HG02943 (cell line): ENCODE data around the gene HADHA.

ENCODE experiments used
- ATAC-seq: cut with Tn5 transposase; IDR thresholded peaks from one replicate; pipeline ENCODE4 v1.9.1; 2021; ENCODE audit warnings: mild to moderate bottlenecking, low read depth, moderate library complexity; ENCODE audit not compliant: unreplicated experiment

The HADHA gene

DNA sequence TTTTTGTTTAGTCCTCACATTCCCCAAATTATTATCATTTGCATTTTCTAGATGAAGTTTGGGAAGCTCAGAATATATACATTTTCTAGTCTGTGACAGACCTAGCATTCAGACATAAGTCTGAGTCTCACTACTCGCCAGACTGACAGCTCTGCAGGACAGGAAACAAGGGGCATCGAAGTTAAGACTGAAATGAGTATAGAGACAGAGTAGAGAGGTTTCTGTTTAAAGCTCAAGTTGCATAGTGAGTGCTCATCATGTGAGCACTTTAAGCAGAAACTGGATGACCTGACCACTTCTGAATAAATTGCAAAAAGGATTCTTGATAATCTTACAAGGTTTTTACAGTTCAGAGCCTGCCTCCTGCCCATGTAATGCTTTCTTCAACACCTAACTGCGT is 1.4 kb upstream of the HADHA start:
- ATAC-seq, result peak; percentile 55

DNA sequence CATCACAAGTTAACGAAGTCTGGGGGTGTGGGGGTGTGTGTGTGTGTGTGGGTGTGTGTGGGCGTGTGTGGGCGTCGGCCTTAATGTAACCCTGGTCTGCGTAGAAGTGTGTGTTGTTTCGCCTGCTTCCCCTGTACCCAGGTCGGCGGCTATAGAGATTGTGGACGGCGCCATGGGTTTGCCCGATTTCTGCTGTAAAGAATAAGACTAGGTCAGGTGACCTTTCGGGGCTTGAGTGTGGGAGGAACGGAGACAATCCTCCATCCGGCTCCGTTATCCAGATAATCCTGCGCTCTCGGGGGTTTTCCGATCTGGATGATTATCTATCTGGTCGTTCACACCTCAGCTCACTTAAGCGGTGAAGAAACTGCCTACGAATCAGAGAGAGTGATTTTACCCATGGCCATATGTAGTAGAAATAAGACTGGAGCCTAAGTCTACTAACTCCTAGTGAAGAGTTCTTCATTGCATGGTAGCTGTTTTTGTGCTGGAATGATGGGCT is 850 bp upstream of the HADHA start:
- no peak for ATAC-seq

DNA sequence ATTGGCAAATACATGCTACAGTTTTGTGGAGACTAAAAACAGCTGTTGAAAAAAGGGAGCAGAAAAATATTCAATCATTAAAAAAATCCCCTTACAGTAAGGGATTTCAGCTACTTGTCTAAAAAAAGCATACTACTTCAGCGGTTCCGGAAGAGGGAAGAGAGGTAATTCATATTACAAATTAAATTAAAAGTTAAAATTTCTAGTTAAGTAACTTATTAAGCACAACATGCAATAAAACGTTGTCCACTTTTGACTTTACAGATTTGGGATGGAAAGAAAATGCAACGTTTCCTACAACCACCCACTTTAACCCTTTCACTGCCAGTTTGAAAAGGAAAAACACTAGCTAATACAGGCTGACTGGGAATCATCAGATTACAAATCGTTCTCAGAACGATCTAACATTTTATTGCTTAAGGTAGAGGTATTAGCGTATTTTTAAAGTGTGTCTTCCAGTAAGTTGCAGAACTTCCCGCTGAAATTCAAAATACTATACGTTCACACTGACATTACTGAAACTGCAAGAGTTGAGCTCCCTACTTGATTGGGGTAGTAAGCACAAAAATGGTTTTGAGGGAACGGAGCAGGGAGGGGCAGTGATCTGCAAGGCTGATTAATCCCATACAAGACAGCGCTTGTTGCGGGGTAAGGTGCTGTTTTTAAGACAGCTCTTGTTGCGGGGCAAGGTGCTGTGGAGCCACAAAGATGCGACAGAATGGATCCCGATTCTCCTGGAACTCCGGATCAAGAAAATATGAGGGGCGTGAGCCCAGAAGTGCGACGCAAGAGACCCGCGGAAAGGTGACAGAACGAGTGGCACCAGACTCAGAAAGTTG is 743 bp downstream of the HADHA start:
- ATAC-seq, result peak; percentile 3

DNA sequence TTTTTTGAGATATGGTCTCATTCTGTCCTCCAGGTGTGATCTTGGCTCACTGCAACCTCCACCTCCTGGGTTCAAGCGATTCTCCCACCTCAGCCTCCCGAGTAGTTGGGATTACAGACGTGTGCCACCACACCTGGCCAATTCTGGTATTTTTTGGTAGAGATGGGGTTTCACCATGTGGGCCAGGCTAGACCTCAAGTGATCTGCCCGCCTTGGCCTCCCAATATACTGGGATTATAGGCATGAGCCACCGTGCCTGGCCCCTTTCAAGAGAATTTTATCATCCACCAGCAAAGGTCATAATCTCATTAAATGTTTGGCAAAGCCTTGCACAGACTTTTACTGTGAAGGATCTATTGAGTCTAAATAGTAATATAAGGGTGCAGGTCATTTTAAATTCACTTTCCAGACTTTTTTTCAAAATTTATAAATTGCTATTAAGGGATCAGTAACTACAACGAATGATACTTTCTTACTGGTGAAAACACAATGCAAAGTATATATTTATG is 2.5 kb downstream of the HADHA start:
- no peak for ATAC-seq

DNA sequence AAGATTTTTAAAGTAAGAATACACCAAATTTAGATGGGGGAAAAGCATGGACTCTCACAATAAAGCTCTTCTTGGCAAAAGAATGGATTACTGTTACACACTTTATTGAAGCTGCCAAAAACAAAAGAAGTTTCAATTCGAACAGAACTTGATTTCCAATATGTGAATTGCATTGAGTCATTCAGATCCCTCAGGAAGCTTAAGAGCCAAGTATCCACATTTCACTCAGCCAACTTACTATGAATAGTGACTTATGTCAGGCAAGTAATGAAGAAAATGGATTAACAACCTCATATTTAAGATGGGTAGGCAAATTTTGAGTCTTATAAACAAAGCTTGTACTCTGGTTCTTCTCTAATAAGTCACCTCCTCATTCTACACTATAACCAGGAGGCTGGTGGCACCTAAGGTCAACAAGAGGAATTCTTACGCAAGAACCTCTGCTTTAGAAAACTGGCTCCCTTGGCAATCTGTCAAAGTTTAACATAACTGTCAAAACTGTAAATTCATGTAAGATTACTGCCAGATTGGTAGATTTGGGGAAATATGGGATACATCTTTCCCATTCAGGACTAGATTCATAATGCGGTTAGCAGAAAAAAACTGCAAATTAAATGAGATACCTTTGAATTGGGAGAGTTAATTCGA is 6.0 kb downstream of the HADHA start:
- no peak for ATAC-seq

DNA sequence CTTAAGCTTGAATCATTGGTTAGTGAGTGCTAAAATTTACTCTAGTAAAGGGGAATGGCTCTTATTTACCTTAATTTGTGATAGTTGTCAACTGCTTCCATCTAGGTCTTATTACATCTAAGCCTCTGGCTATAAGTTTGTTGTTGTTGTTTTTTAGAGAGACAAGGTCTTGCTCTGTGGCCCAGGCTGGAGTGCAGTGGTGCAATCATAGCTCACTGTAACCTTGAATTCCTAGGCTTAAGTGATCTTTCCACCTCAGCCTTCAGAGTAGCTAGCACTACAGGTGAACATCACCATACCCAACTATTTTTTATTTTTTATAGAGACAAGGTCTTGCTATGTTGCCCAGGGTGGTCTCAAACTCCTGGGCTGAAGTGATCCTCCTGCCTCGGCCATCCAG is 6.6 kb downstream of the HADHA start:
- ATAC-seq, result no peak

DNA sequence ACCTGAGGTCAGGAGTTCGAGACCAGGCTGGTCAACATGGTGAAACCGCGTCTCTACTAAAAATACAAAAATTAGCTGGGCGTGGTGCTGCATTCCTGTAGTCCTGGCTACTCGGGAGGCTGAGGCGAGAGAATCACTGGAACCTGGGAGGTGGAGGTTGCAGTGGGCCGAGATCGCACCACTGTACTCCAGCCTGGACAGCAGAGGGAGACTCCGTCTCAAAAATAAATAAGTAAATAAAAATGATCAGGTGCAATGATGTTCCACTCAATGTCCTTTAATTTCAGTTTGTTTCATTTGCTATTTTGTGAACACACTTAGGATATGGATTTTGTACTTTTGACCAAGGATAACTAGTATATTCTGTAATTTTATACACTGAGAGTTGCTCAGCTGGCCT is 9.3 kb downstream of the HADHA start:
- no peak for ATAC-seq

DNA sequence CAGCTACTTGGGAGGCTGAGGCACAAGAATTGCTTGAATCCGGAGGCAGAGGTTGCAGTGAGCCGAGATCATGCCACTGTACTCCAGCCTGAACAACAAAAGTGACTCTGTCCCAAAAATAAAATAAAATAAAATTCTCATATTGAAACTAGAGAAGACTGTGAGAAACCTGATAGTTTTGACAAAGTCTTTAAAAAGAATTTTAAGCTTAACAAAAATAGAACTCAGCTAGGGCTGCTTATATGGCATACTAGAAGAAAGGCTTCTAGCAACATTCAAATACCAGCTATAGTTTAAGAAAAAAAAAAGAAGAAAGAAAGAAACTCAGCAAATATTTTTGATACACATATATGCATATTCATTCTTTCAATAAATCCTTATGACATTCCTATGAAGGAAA is 13.6 kb downstream of the HADHA start:
- ATAC-seq, result no peak

DNA sequence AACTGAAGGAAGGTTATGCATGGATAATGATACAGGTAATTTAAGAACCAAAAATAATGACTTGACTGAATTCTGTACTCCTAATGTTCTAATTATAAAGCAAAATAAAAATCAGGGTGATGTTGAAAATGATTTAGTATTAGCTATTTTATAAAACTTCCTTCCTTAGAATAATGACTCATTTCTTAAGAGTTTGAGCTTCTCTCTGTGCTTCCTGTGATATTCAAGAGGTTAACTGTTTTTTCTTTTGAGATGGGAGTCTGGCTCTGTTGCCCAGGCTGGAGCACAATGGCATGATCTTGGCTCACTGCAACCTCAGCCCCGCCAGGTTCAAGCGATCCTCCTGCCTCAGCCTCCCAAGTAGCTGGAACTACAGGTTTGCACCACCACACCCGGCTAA is 14.8 kb downstream of the HADHA start:
- ATAC-seq, result no peak

DNA sequence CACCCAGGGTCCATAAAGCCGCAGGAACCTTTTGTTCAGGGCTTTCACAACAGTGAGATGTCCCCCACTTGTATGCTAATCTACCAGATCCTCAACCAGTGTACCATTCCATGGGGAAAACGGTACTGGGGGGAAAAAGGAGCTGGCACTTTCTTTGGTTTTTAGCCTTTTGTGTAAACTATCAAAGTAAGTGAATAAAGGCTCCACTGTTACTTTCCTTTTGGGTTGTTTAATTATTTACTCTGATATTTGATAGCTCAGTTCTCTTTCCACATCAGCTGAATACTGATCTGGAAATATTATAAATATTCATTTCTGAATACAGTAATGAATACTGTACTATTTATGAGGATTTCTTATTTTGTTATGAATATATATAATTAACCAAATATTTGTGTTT is 20.3 kb downstream of the HADHA start:
- ATAC-seq, result no peak

DNA sequence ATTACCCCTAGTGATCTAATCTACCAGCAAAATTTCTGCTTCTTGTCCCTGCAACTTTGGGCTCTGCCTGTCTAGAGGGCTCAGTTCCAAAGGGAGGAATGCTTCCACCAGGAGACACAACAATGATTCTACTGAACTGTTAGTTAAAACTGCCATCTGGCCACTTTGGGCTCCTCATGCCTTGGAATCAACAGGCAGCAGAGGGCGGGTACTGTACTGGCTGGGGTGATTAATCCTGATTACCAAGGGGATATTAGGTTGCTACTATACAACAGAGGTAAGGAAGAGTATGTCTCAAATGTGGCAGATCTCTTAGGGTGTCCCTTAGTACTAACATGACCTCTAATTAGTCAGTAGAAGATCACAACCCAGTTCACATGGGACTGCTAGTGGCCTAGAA is 21.4 kb downstream of the HADHA start:
- ATAC-seq, result no peak

DNA sequence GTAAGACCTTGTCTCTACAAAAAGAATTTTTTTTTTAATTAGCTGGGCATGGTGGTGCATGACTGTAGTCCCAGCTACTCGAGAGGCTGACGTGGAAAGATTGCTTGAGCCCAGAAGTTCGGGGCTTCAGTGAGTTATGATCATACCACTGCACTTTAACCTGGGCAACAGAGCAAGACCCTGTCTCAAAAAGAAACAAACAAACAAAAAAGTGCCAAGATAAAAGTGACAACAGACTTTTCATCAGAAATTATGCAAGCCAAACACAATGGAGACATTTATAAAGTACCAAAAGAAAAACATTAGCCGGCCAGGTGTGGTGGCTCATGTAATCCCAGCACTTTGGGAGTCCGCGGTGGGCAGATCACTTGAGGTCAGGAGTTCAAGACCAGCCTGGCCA is 26.7 kb downstream of the HADHA start:
- ATAC-seq, result no peak

DNA sequence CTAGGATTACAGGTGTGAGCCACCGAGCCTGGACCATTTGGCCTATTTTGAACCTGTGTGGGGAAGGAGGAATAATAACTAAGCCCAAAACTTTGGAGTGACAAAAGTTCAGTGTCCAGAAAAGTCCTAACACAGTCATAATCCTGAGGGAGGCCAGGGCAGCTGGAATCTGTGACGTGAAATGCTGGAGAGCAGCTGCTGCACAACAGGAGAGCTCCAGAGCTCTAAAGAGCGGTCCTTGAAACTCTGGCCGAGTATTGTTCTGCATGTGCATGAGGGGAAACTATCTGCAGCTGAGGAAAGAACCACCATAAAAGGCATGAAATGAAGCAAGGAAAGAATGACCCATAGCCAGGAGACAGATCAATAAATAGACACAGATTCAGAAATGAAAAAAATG is 27.8 kb downstream of the HADHA start:
- no peak for ATAC-seq

DNA sequence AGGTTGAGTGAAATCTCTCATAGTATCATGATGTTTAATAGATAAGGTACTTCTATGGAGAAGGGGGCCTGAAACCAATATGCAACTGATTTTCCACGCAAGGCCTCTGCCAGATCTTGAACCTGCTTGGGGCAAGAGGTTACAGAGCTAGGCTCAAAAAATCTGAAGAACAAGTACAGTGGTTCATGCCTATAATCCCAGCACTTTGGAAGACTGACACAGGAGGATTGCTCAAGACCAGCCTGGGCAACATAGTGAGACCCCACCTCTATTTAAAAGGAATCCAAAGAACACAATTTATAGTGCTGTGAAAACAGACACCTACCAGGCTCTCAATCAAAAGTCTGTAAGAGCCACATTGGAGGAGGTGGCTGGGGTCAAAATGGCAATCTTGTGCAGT is 28.6 kb downstream of the HADHA start:
- ATAC-seq, result no peak

DNA sequence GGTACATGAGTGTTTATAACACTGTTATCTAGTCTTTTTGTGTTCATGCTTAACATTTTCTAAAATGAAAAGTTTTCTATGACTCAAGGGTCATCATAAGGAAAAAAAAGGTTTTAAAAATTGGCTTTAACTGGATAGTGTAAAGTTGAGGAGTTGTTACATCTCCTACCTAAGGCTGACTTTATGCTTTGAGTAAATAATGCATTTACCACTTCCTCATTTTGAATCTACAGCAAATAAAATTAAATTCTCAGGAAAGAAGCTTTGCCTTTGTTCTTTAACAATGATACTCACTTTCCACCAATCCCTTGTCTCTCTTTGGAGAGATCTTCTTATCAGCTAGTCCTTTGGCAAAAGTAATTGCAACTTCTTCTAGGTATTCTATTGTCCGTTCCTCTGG is 29.7 kb downstream of the HADHA start:
- ATAC-seq, result no peak

DNA sequence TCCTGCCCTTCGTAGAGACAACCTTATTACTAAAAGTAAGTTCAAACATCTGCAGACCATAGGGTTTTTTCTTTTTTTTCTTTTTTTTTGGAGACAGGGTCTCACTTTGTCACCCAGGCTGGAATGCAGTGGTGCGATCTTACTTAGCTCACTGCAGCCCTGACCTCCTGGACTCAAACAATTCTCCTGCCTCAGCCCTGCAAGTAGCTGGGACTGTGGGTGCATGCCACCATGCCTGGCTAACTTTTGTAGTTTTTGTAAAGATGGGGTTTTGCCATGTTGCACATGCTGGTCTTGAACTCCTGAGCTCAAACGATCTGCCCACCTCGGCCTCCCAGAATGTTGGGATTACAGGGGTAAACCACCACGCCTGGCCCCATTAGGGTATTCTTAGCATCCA is 32.4 kb downstream of the HADHA start:
- no peak for ATAC-seq

DNA sequence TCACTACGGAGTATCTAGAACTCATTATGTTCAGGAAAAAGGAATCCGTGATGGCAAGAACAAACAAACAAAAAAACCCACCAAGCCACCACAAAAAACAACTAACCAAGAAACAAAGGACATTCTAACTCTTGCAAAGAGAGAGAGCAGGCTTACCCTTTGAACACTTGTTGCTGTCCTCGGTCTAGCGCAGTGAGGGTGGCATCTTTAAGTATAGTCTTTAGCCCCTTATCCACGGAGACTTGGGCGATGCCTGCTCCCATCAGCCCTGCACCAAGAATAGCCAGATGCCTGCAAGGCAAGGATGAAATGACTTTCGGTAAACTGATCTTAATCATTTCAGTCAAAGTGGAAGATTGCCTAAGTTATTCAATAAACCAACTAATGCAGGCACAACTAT is 40.5 kb downstream of the HADHA start:
- ATAC-seq, result no peak

DNA sequence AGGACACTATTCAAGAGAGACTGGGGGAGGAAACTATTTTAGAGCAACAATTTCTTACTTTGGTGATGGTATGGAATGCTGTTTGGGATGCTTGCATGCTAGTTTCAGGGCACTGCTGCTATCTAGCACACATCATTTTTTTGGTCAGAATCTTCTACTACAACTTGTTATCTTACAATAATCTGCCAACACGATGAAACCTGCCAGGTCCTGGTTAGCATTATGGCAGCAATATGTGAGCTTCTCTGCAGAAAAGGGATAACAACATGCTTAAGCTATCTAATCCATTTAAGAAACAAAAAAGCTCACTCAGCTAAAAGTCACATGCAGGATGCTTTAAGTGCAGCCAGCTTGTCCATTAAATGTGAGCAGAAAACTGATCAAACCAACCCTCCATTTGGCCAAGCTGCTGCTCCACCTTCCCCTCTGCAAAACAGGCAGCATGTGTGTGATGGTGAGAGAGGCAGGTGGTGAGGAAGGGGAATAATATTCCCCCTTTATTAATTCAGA is 41.4 kb downstream of the HADHA start:
- no peak for ATAC-seq

DNA sequence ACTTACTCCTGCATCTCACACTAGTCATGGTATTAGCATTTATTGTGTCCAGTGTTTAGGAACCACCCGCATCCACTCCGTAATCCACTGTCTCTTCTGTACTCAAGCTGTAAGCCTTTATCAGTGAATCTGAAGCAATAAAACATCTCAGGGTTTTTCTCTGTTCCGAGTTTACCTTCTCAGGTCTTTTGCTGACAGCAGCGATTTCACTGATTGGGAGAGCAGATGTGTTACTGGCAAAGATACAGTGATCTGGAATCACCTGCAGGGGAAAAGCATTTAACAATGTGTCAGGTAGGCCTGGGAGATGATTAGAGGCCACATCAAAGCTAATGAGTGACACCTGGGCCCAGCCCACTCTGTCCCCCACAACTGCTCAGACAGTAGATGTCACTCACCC is 46.9 kb downstream of the HADHA start:
- no peak for ATAC-seq

DNA sequence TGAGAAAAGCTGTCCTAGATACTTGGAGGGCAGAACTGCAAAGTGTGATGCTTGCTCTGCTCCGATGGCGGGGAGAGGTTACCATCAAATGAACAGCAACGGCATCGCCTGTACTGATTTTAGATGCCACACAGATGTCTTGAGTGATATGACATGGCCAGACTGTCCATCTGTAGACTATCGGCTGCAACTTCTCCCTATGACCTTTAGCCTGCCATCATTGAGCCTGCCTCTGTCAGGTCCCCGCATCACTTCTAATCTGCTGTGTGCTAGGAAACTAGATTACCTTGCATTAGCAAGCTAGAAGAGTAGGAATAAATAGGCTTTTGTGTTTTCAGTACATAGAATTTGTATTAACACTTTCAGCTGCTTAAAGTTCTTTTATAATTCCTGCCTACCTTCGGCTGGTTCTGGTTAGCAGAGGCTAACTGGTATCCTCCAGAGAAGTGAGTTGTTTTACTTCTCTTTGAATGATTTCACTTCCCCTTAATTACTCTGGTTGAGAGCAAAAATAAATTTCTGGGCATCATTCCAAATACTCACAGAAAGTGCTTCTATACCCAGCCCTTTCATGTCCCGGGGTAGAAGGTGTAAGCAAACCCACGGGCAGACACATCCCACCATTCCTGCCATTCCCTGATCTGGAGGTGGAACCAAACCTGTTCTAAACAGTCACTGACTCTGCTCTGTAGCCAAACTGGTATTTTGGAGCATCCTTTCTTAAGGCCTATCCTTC is 47.6 kb downstream of the HADHA start:
- no peak for ATAC-seq
